HuH-7.5 (cell line): ENCODE data around the gene NGEF.
"Not testable (repeated sequence)": the region's sequence is repeated elsewhere in the genome, so short reads cannot be mapped to it uniquely, and the experiment has no call there.

ENCODE experiments used
- DNase-seq: peaks from one replicate; pipeline ENCODE4 v3.0.0; 2011; ENCODE audit warnings: low spot score

NGEF gene, protein sequence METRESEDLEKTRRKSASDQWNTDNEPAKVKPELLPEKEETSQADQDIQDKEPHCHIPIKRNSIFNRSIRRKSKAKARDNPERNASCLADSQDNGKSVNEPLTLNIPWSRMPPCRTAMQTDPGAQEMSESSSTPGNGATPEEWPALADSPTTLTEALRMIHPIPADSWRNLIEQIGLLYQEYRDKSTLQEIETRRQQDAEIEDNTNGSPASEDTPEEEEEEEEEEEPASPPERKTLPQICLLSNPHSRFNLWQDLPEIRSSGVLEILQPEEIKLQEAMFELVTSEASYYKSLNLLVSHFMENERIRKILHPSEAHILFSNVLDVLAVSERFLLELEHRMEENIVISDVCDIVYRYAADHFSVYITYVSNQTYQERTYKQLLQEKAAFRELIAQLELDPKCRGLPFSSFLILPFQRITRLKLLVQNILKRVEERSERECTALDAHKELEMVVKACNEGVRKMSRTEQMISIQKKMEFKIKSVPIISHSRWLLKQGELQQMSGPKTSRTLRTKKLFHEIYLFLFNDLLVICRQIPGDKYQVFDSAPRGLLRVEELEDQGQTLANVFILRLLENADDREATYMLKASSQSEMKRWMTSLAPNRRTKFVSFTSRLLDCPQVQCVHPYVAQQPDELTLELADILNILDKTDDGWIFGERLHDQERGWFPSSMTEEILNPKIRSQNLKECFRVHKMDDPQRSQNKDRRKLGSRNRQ

GRCh38 chr2:233013027-233013461 lies at the start of gene NGEF:
TSS of gene NGEF (minus strand) at chr2:233013256. CDS start at chr2:232974890, 38,366 bp downstream.
- peak; percentile 81 for DNase-seq

GRCh38 chr2:233062451-233062850 lies 49.4 kb upstream of the NGEF start:
- no peak for DNase-seq

DNA sequence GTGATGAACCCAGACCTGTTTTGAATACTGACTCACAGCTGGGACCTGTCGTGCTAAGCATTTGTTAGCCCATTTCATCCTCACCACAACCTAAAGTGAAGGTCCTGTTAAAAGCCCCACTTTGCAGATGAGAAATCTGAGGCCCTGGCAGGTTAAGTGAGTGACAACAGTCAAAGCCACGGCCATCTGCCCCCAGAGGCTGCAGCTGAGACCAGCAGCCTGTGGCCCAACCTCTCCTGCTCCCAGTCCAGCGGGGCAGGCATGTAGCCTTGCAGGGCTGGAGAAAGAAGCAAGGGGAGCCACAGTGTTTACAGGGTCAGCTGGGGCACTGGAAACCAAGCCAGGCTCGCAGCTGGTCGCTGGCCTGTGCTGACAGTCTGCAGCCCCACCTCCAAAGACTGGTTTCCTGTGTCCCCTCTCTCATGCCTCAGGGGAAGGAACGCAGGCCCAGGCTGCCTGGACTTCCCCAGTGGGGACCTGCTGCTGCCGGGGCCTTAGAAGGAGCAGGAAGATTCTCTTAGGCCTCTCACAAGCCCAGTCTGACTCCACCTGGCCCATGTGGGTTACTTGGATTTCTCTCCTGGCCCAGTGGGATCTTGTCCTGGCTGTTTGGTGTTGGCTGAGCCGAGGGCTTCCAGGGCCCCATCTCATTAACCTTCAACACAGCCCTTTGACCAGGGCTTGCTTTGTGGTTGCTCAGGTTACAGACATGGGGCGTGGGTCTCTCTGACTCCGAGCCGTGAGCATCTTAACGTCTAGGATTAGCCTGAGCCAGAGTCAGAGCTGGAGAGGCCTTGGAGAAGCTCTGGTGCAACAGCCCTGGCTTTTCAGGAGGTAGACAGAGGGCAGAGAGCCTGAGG lies 48.8 kb upstream of the NGEF start:
- DNase-seq, result peak; percentile 66

- DNase-seq, result no peak
Measured at GRCh38 chr2:233060980-233061590, 48.0 kb upstream of the NGEF start.

- DNase-seq, result no peak
Measured at GRCh38 chr2:233060501-233060979, 47.5 kb upstream of the NGEF start.

- DNase-seq, result no peak
Measured at GRCh38 chr2:233059797-233060500, 46.9 kb upstream of the NGEF start, which contains the start of gene INPP5D. TSS of gene INPP5D (plus strand) at chr2:233060342. CDS start at chr2:233060479, 137 bp downstream.

DNA sequence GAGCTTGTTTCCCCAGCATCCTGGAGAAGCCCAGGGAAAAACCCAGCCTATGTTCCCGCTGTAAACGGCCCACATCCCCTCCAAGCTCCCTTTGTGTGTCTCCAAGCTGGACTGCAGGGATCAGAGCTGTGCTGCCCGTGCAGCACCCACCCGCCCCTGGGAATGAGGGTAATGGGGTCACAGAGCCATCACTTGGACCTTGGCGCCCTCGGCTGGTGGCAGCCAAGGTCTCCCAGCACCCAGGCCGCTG lies 46.4 kb upstream of the NGEF start:
- DNase-seq, result no peak

DNA sequence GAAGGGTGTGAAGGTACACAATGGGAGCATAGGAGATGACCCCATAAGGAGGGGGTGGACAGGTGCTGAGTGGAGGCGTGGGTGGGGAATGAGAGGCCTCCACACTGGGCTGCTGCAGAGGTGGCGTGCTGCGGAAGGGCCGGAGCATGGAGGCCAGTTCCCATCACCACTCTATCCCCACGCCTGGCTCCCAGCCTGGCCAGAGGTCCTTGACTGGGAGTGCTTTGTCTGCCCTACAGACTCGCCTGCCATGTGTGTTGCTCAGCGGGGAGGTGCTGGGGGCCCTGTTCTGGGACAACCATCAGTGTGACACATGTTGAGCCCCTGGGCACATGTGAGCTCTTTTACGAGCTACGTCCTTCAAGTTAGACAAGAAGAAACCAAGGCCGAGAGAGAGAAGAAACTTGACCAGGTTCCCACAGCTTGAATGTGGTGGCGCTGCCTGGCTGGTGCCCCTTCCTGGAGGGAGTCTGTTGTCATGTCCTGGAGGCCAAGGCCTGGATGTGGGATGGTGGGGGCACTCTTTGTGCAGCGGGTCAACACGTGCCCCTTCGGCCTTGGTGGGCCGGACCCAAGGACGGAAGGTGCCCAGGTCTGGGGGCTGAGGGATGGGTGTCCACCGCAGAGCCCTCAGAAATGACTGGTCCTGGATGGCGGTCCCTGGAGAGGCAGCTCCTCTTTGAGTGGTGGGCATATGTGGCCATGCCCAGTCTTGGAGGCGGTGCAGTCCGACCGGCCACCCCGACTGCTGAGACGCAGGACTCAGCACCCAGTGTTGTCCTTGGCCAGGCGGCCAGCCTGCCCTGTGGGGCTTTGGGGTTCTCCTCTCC lies 45.9 kb upstream of the NGEF start:
- no peak for DNase-seq

DNA sequence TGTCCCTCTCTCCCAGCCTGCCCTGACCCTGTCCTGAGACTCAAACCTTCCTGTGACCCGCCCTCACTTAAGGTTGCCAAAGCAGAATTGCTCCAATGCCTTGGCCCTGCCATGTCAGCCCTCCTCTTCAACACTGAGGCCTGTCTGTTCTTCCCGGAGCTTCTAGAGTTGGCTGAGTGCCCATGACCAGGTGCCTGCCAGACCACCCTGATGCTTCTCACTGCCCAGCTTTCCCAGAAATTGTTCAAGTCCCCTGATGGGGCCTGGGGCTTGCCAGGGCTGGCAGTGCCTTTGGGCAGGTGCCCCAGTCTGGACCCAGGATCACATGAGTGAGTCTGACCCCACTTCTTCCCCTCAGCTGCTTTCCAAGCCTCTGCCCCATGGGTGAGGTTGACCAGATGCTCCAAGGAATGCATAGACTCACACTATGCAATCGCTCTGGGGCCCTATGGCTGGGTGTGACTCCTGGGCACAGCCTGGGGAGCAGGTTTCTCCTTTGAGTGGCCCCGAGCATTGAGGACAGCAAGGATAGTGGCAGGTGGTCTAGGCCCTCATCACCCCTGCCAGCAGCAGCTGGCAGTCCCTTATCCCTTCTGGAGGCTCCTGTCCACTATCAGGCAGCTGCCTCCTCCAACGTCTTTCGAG lies 44.0 kb upstream of the NGEF start:
- DNase-seq, result no peak

DNA sequence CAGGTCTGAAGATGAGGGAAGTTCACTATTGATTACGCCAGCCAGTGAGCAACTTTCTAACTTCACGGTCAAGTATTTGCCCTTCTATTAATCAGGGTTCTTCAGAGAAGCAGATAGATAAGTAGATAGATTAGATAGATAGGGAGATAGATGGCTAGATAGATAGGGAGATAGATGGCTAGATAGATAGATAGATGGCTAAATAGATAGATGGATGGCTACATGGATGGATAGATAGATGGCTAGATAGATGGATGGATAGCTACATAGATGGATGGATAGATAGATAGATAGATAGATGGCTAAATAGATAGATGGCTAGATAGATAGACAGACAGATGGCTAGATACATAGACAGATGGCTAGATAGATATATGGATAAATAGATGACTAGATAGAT lies 42.3 kb upstream of the NGEF start:
- DNase-seq, result no peak

- DNase-seq, result peak; percentile 95
Measured at GRCh38 chr2:233053928-233054784, 41.1 kb upstream of the NGEF start.

GRCh38 chr2:233052517-233052916 lies 39.5 kb upstream of the NGEF start:
- DNase-seq, result not testable (repeated sequence)

GRCh38 chr2:233051241-233052149 lies 38.4 kb upstream of the NGEF start:
- DNase-seq, result no peak

- DNase-seq, result no peak
Measured at GRCh38 chr2:233049194-233049761, 36.2 kb upstream of the NGEF start.

- no peak for DNase-seq
Measured at GRCh38 chr2:233048569-233049193, 35.6 kb upstream of the NGEF start.

- no peak for DNase-seq
Measured at GRCh38 chr2:233047667-233048066, 34.6 kb upstream of the NGEF start.

DNA sequence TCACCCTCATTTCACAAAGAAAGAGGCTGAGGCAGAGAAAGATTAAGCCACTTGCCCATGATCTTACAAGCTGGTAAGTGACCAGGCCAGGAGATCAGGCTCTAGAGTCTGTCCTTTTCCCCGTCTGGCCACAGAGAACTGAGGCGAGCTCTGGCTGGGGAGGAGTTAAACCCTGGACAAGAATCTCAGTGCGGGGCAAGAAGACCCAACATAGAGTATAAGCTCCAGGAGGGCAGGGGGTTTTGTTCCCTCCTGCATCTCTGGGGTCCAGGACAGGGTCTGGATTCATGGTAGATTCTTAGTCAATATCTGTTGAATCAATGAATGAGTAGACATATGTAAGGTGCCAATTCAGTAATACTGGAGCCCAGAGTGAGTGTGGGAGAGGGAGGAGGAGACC lies 34.1 kb upstream of the NGEF start:
- no peak for DNase-seq
